Activated CD8-positive, alpha-beta memory T cell treated with anti-CD3 and anti-CD28 coated beads for 48 hours (primary cell): ENCODE data around the gene BRD1.

ENCODE experiments used
- DNase-seq, 3 experiments: peaks; one replicate each; pipeline ENCODE4 v3.0.0-alpha.2; 2020; ENCODE audit warnings: low read depth in 2 of 3, low spot score in 2 of 3

BRD1 gene

GRCh38 chr22:49733631-49734030 is 94.0 kb downstream of the BRD1 start:
- DNase-seq, result no peak

- DNase-seq, result no peak
These were observed 97.0 kb downstream of the BRD1 start for GRCh38 chr22:49730656-49731055.

- DNase-seq, result no peak
These were observed 99.0 kb downstream of the BRD1 start for GRCh38 chr22:49728570-49729271.

GRCh38 chr22:49727881-49728569 is 99.6 kb downstream of the BRD1 start:
- no peak for DNase-seq

GRCh38 chr22:49727191-49727880 is 100.3 kb downstream of the BRD1 start:
- no peak for DNase-seq

GRCh38 chr22:49726701-49727101 is 101.0 kb downstream of the BRD1 start:
- DNase-seq, result no peak

GRCh38 chr22:49726022-49726681 is 101.5 kb downstream of the BRD1 start:
- no peak for DNase-seq

GRCh38 chr22:49725516-49725915 is 102.2 kb downstream of the BRD1 start:
- no peak for DNase-seq

GRCh38 chr22:49724893-49725489 is 102.7 kb downstream of the BRD1 start:
- peak; percentile 45 to 63 (median 58) for DNase-seq

- DNase-seq, result peak in 1 of 3 experiments; percentile 14
These were observed 103.4 kb downstream of the BRD1 start for GRCh38 chr22:49724030-49724892.

- no peak for DNase-seq
These were observed 104.1 kb downstream of the BRD1 start for GRCh38 chr22:49723478-49724029.
